WERI-Rb-1 (cell line): ENCODE measurements around the gene DIAPH3.
"Not testable (repeated sequence)": the region's sequence is repeated elsewhere in the genome, so short reads cannot be mapped to it uniquely, and the experiment has no call there.

Experiments
- DNase-seq: peaks from one replicate; pipeline ENCODE4 v3.0.0-alpha.2; 2020
- H3K27ac ChIP-seq: fragments of 250-450 bp; sonication (Bioruptor Pico); 2 replicates; pipeline ENCODE4 v1.5.1; 2020; ENCODE audit warnings: mild to moderate bottlenecking, moderate library complexity
- H3K27me3 ChIP-seq: fragments of 250-450 bp; sonication (Bioruptor Pico); 2 replicates; pipeline ENCODE4 v1.5.1; 2021; ENCODE audit warnings: mild to moderate bottlenecking, low read depth, moderate library complexity; ENCODE audit not compliant: insufficient read depth, severe bottlenecking
- H3K36me3 ChIP-seq: fragments of 250-450 bp; sonication (Bioruptor Pico); 2 replicates; pipeline ENCODE4 v1.5.1; 2020; ENCODE audit warnings: mild to moderate bottlenecking, moderate library complexity
- H3K4me3 ChIP-seq: 2 replicates; pipeline ENCODE4 v1.5.1; 2011; ENCODE audit warnings: low read depth, mild to moderate bottlenecking, control low read depth, low read length
- H3K9me3 ChIP-seq: fragments of 250-450 bp; sonication (Bioruptor Pico); 2 replicates; pipeline ENCODE4 v1.5.1; 2021; ENCODE audit warnings: mild to moderate bottlenecking, moderate library complexity; ENCODE audit not compliant: severe bottlenecking
- CTCF ChIP-seq: IDR thresholded peaks from 2 replicates; pipeline ENCODE4 v1.5.1; 2011; ENCODE audit warnings: low read depth, mild to moderate bottlenecking, control low read depth, inconsistent platforms, low read length

DIAPH3 gene

GRCh38 chr13:60043262-60043661, 120.5 kb downstream of the DIAPH3 start:
- H3K36me3 ChIP-seq = no peaks in the 10 kb centered on the region
- no peak overlapping the region for H3K27ac ChIP-seq
- H3K4me3 ChIP-seq = no peak overlapping the region
- no peak for DNase-seq
- no peaks in the 10 kb centered on the region for H3K9me3 ChIP-seq
- no peaks in the 10 kb centered on the region for H3K27me3 ChIP-seq
- no peak for TF ChIP-seq CTCF

- not testable (repeated sequence) for H3K27me3 ChIP-seq, H3K9me3 ChIP-seq, H3K27ac ChIP-seq, DNase-seq, H3K4me3 ChIP-seq, H3K36me3 ChIP-seq
Observed at GRCh38 chr13:60040668-60041067, 123.1 kb downstream of the DIAPH3 start.

GRCh38 chr13:60035874-60036273, 127.9 kb downstream of the DIAPH3 start:
- Histone ChIP-seq H3K36me3 (no peaks in the 10 kb centered on the region), H3K9me3 (no peaks in the 10 kb centered on the region)
- DNase-seq = no peak

GRCh38 chr13:60032851-60033250, 130.9 kb downstream of the DIAPH3 start:
- H3K36me3 ChIP-seq = no peaks in the 10 kb centered on the region
- H3K9me3 ChIP-seq = no peaks in the 10 kb centered on the region
- H3K27ac ChIP-seq = no peak overlapping the region
- no peak overlapping the region for H3K4me3 ChIP-seq
- no peak for DNase-seq
- no peak for TF ChIP-seq CTCF
- no peaks in the 10 kb centered on the region for H3K27me3 ChIP-seq

More at GRCh38 chr13:60035874-60036273, 127.9 kb downstream of the DIAPH3 start:
- Histone ChIP-seq H3K27ac (no peak overlapping the region), H3K27me3 (no peaks in the 10 kb centered on the region), H3K4me3 (no peak overlapping the region)
- no peak for TF ChIP-seq CTCF

- TF ChIP-seq CTCF = no peak
- H3K4me3 ChIP-seq = no peak overlapping the region
- DNase-seq = no peak
- no peak overlapping the region for H3K27ac ChIP-seq
- H3K9me3 ChIP-seq = no peaks in the 10 kb centered on the region
- H3K27me3 ChIP-seq = no peaks in the 10 kb centered on the region
- H3K36me3 ChIP-seq = no peaks in the 10 kb centered on the region
Observed at GRCh38 chr13:60028021-60028420, 135.7 kb downstream of the DIAPH3 start.

- TF ChIP-seq CTCF = no peak
Observed at GRCh38 chr13:60026286-60026685, 137.4 kb downstream of the DIAPH3 start.

More at GRCh38 chr13:60026286-60026685, 137.4 kb downstream of the DIAPH3 start:
- no peak overlapping the region for H3K27ac ChIP-seq
- H3K9me3 ChIP-seq = no peaks in the 10 kb centered on the region
- no peak for DNase-seq
- H3K27me3 ChIP-seq = no peaks in the 10 kb centered on the region
- H3K36me3 ChIP-seq = no peaks in the 10 kb centered on the region
- no peak overlapping the region for H3K4me3 ChIP-seq
